Progenitor cell of endocrine pancreas (in vitro differentiated cells): Measurements from ENCODE around the gene SPATA6L. TPM values are rescaled to one million over a fixed set of nuclear protein-coding genes. Genes with fewer than 3 reads are reported as not detected.

Experiments
- DNase-seq: peaks from one replicate; pipeline ENCODE4 v3.0.0; 2021; ENCODE audit warnings: low spot score; ENCODE audit not compliant: unreplicated experiment
- H3K27ac Mint-ChIP-seq: 2 replicates; pipeline ENCODE4 v1.8.0; 2021; ENCODE audit warnings: mild to moderate bottlenecking, moderate library complexity, mixed read lengths
- H3K27me3 Mint-ChIP-seq: 2 replicates; pipeline ENCODE4 v1.8.0; 2021; ENCODE audit warnings: mixed read lengths
- H3K36me3 Mint-ChIP-seq: 2 replicates; pipeline ENCODE4 v1.8.0; 2022; ENCODE audit warnings: mixed read lengths; ENCODE audit not compliant: insufficient read depth
- H3K4me1 Mint-ChIP-seq: 2 replicates; pipeline ENCODE4 v1.8.0; 2021; ENCODE audit warnings: low read depth, mixed read lengths
- H3K4me3 Mint-ChIP-seq: 2 replicates; pipeline ENCODE4 v1.8.0; 2021; ENCODE audit warnings: low read depth, mild to moderate bottlenecking, moderate library complexity, mixed read lengths
- H3K9me3 Mint-ChIP-seq: 2 replicates; pipeline ENCODE4 v1.8.0; 2021; ENCODE audit warnings: low read depth, mixed read lengths
- CTCF ChIP-seq: fragments of 200-600 bp; sonication (generic); IDR thresholded peaks from one replicate; pipeline ENCODE4 v1.5.0; 2021; ENCODE audit warnings: antibody characterized with exemption, mild to moderate bottlenecking; ENCODE audit not compliant: unreplicated experiment
- long read RNA-seq: library from polyadenylated mRNA; unstranded; transcript quantifications from one replicate; pipeline ENCODE4 v2.0.0, GENCODE V29; 2020
- total RNA-seq: library from RNA; stranded (reverse); gene quantifications from 2 replicates; pipeline ENCODE4 v1.2.1, GENCODE V29; 2021

Gene SPATA6L
- 7.1 and 7.8 TPM in 2 replicates for total RNA-seq
- long read RNA-seq, partial matches to known transcripts = 0 of 1 reads
- long read RNA-seq, other reads (novel, unspliced or antisense) = 1 of 1 reads

GRCh38 chr9:4666042-4666699 is at the start of gene SPATA6L:
Gene SPATA6L, minus strand, starts transcription at chr9:4666480. Its CDS starts 230 bp downstream, at chr9:4666250.
- H3K27me3 Mint-ChIP-seq = no peaks in the 10 kb centered on the region
- peak; percentile 24 for DNase-seq
- peaks cover 1% of the 10 kb centered on the region for H3K36me3 Mint-ChIP-seq
- TF ChIP-seq CTCF = no peak
- H3K4me1 Mint-ChIP-seq = peaks cover 49% of the 10 kb centered on the region
- H3K27ac Mint-ChIP-seq = peak within 1 kb of the TSS; percentile 95
- no peaks in the 10 kb centered on the region for H3K9me3 Mint-ChIP-seq
- peak within 1 kb of the TSS; percentile 76 for H3K4me3 Mint-ChIP-seq

- H3K4me1 Mint-ChIP-seq = peaks cover 4% of the 10 kb centered on the region
- peaks cover 44% of the 10 kb centered on the region for H3K36me3 Mint-ChIP-seq
- no peak for TF ChIP-seq CTCF
- no peaks in the 10 kb centered on the region for H3K27me3 Mint-ChIP-seq
- no peak overlapping the region for H3K4me3 Mint-ChIP-seq
- H3K9me3 Mint-ChIP-seq = peaks cover 6% of the 10 kb centered on the region
- DNase-seq = no peak
- H3K27ac Mint-ChIP-seq = no peak overlapping the region
Observed at GRCh38 chr9:4714266-4715016, 48.2 kb upstream of the SPATA6L start.

- no peaks in the 10 kb centered on the region for H3K27me3 Mint-ChIP-seq
- no peak for DNase-seq
- H3K27ac Mint-ChIP-seq = no peak overlapping the region
- peaks cover 45% of the 10 kb centered on the region for H3K36me3 Mint-ChIP-seq
- TF ChIP-seq CTCF = no peak
- H3K4me1 Mint-ChIP-seq = no peaks in the 10 kb centered on the region
- no peak overlapping the region for H3K4me3 Mint-ChIP-seq
- peaks cover 6% of the 10 kb centered on the region for H3K9me3 Mint-ChIP-seq
Observed at GRCh38 chr9:4713849-4714248, 47.6 kb upstream of the SPATA6L start.

GRCh38 chr9:4709380-4709779 is 43.1 kb upstream of the SPATA6L start:
- no peak for TF ChIP-seq CTCF
- Mint-ChIP-seq H3K4me3 (no peak overlapping the region), H3K27me3 (no peaks in the 10 kb centered on the region), H3K27ac (no peak overlapping the region), H3K4me1 (no peaks in the 10 kb centered on the region), H3K36me3 (peaks cover 23% of the 10 kb centered on the region), H3K9me3 (peaks cover 6% of the 10 kb centered on the region)
- no peak for DNase-seq

- no peaks in the 10 kb centered on the region for H3K27me3 Mint-ChIP-seq
- no peaks in the 10 kb centered on the region for H3K9me3 Mint-ChIP-seq
- no peak overlapping the region for H3K4me3 Mint-ChIP-seq
- peaks cover 20% of the 10 kb centered on the region for H3K36me3 Mint-ChIP-seq
- H3K27ac Mint-ChIP-seq = peak overlapping the region; percentile 37
- TF ChIP-seq CTCF = no peak
- H3K4me1 Mint-ChIP-seq = no peaks in the 10 kb centered on the region
- DNase-seq = no peak
Observed at GRCh38 chr9:4706971-4707622, 40.8 kb upstream of the SPATA6L start.
